Measurements from ENCODE around the gene BAZ2B. TPM values are rescaled to one million over a fixed set of nuclear protein-coding genes. Genes with fewer than 3 reads are reported as not detected.

Gene BAZ2B
- total RNA-seq, 2 donors from 2014 or later: 11.6 to 17.0 TPM

DNA sequence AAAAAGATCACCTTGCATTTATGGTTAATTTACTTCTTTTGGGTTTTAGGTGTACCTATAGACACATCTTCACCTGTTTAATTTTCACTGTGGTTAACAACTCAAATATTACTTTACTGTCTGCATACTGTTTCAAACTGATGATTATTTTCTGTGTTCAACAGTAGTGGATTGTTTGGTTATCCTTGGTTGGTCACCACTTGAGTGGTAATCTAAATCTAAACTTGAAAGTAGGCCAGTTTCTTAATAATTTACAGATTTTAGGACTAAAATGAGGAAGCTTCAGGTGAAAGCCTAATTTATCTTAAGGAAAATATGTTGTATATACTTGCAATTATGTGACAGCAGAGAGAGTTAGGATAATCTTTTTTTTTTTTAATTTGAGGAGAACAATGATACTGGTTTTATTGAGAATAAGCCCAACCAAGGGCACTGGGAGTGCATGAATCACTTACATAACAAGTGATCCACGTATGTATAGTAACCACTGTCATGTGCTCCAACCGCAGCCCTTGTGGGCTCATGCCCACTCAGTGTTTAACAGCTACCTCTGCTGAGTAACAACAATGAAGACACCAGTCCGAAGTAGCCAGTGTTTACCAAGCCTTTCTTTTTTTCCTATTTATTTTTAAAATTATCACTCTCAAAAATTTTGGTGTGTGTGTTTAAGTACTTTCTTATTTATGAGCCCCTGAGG lies 298.8 kb downstream of the BAZ2B start:
- no peak for ATAC-seq (replicated peaks)
- Mint-ChIP-seq H3K27ac (no peak overlapping the region), H3K36me3 (ENCODE audit: low read depth) (peaks cover 17% of the 10 kb centered on the region), H3K4me3 (no peak overlapping the region), H3K9me3 (no peaks in the 10 kb centered on the region), H3K4me1 (no peaks in the 10 kb centered on the region), H3K27me3 (no peaks in the 10 kb centered on the region)

DNA sequence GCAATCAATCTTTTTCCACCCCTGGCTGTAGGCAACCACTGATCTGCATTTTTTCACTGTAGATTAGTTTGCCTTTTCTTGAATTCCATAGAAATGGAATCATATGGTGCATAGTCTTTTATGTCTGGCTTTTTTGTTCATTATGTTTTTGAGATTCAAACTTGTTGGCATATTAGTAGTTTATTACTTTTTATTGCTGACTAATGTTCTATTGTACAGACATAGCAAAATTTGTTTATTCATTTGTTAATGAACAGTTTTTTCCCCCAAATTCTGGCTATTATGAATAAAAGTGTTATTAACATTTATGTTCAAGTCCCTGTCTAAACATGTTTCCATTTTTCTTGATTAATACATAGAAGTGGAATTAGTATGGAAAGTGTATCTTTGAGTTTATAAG lies 308.4 kb downstream of the BAZ2B start:
- Mint-ChIP-seq H3K36me3 (ENCODE audit: low read depth) (no peaks in the 10 kb centered on the region), H3K4me3 (no peak overlapping the region), H3K27ac (no peak overlapping the region), H3K27me3 (peaks cover 13% of the 10 kb centered on the region), H3K4me1 (no peaks in the 10 kb centered on the region), H3K9me3 (peaks cover 11% of the 10 kb centered on the region)
- ATAC-seq (replicated peaks): no peak

DNA sequence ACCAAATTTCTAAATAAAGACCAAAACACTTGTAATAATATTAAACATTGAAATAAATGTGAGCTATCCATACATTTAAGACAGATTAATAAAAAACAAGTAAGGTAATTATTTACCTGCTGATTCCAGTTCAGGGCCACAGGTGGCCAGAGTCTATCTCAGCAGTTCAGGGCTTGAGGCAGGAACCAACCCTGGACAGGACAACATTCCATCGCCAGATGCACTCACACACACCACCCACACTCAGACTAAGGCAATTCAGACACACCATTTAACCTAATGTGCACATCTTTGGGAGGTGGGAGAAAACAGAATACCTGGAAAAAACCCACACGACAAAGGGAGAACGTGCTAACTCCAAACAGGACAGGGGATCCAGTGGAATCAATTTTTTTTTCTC lies 315.8 kb downstream of the BAZ2B start:
- H3K9me3 Mint-ChIP-seq: peaks cover 11% of the 10 kb centered on the region
- ATAC-seq (replicated peaks): no peak

DNA sequence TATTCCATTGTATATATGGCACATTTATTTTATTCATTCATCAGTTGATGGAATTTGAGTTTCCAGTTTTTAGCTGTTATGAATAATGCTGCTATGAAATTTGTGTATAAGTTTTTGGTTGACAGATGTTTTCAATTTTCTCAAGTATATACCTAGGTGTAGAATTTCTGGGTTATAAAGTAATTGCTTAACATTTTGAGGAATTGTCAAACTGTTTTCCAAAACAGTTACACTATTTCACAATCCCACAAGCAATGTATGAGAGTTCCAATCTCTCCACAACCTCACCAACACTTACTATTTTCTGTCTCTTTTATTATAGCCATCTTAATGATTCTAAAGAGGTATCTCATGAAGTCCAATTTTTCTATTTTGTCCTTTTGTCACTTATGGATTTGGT lies 317.4 kb downstream of the BAZ2B start:
- no peaks in the 10 kb centered on the region for H3K4me1 Mint-ChIP-seq
- H3K9me3 Mint-ChIP-seq: peaks cover 1% of the 10 kb centered on the region
- H3K27me3 Mint-ChIP-seq: peaks cover 3% of the 10 kb centered on the region
- no peaks in the 10 kb centered on the region for H3K36me3 Mint-ChIP-seq (ENCODE audit: low read depth)
- no peak overlapping the region for H3K4me3 Mint-ChIP-seq
- H3K27ac Mint-ChIP-seq: no peak overlapping the region
- ATAC-seq (replicated peaks): no peak

More for the DNA sequence above, 315.8 kb downstream of the BAZ2B start:
- H3K27me3 Mint-ChIP-seq: peaks cover 7% of the 10 kb centered on the region
- H3K4me1 Mint-ChIP-seq: no peaks in the 10 kb centered on the region
- no peaks in the 10 kb centered on the region for H3K36me3 Mint-ChIP-seq (ENCODE audit: low read depth)
- H3K4me3 Mint-ChIP-seq: no peak overlapping the region
- H3K27ac Mint-ChIP-seq: no peak overlapping the region

DNA sequence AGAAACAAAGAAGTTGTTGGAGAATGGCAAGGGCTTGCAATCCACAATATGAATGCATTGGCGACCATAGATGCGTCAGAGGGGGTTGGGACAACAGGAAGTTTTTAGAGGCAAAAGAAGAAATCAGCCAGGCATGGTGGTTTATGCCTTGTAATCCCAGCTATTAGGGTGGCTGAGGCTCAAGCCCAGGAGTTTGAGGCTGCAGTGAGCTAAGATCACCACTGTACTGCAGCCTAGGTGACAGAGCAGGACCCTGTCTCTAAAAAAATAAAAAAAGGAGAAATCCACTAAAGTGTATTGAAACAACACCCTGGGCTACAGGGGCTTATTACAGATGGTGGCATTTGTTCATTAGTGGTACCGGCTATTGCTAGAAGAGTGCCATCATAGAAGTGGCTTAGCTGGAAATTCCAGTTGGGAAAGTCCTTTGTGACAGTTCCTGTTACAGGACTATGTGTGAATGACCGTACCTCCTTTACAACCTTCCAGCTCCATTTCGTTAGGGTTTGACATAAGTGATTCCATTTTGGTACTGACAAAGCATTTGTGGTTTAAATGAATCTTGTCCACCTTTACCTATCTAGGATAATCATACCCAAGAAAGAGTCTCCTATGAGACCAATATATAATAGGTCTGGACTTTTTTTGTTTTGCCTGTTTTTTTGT lies 319.2 kb downstream of the BAZ2B start:
- H3K27ac Mint-ChIP-seq: no peak overlapping the region
- no peak for ATAC-seq (replicated peaks)
- H3K27me3 Mint-ChIP-seq: peaks cover 3% of the 10 kb centered on the region
- no peaks in the 10 kb centered on the region for H3K9me3 Mint-ChIP-seq
- no peaks in the 10 kb centered on the region for H3K4me1 Mint-ChIP-seq
- H3K4me3 Mint-ChIP-seq: no peak overlapping the region
- H3K36me3 Mint-ChIP-seq (ENCODE audit: low read depth): no peaks in the 10 kb centered on the region

DNA sequence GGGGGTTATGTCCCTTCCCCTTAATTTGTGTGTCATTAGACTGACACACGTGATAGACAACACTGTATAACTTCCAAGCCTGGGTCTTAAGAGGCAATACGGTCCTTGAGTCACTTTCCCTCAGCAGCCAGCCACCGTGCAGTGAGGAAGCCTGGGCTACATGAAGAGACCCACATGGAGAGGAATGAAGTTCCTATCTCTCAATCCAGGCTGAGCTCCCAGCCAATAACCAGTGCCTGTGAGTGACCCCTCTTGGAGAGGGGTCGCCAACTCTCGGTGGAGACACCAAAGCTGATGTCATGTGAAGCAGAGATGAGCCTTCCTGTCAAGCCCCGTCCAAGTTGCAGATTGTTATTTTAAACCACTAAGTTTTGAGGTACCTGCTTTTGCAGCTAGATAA lies 324.2 kb downstream of the BAZ2B start:
- Mint-ChIP-seq H3K9me3 (no peaks in the 10 kb centered on the region), H3K4me1 (peaks cover 9% of the 10 kb centered on the region), H3K36me3 (ENCODE audit: low read depth) (no peaks in the 10 kb centered on the region), H3K27ac (no peak overlapping the region), H3K27me3 (no peaks in the 10 kb centered on the region), H3K4me3 (no peak overlapping the region)
- no peak for ATAC-seq (replicated peaks)

DNA sequence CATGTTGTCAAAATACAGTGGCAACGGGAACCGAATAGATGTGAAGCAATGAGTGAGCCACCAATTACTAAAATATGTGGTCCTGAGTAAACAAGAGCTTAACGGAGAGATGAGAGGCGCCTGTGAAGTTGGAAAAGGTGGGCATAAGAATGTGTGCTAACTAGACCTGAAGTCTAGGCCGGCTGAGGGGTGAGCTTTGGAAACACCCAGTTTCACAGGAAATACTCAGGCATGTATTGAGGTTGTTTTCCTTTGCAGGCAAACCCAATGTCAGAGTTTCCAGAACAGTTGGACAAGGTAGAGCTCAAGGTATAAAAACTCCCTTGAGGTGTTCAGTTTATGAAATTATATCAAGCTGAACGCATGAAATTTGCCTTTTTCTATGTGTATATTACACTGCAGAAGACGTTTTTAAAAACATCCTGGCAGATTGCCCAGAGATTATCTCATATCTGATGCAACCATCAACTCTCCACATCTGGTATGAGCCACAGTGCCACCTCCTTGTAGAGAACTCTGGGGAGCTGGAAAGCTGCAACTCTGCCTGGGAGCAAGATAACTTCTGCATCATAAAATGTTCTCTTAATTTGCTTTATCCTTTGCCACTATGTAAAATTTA lies 325.9 kb downstream of the BAZ2B start:
- ATAC-seq (replicated peaks): no peak
- H3K4me3 Mint-ChIP-seq: peak overlapping the region; percentile 13
- no peak overlapping the region for H3K27ac Mint-ChIP-seq
- no peaks in the 10 kb centered on the region for H3K9me3 Mint-ChIP-seq
- H3K27me3 Mint-ChIP-seq: no peaks in the 10 kb centered on the region
- H3K4me1 Mint-ChIP-seq: peaks cover 9% of the 10 kb centered on the region
- no peaks in the 10 kb centered on the region for H3K36me3 Mint-ChIP-seq (ENCODE audit: low read depth)

DNA sequence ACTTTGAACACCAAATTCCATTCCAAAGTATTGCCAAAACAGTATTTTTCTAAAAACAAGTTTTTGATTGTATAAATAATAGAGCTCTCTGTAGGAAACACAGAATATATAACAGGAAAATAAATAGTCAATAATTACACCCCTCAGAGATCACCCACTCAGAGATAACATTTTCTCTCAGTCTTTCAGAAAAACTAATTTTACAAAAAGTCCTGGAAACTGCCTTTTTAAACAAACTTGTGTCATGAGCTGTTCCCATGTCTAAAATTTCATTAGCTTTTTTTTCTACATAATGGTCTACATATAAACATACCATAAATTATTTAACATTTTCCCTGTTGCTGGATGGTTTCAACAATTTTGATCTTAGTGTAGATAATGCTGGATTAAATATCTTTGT lies 328.6 kb downstream of the BAZ2B start:
- H3K4me3 Mint-ChIP-seq: peak overlapping the region; percentile 87
- H3K9me3 Mint-ChIP-seq: no peaks in the 10 kb centered on the region
- peaks cover 13% of the 10 kb centered on the region for H3K4me1 Mint-ChIP-seq
- H3K36me3 Mint-ChIP-seq (ENCODE audit: low read depth): no peaks in the 10 kb centered on the region
- no peaks in the 10 kb centered on the region for H3K27me3 Mint-ChIP-seq
- no peak for ATAC-seq (replicated peaks)
- H3K27ac Mint-ChIP-seq: no peak overlapping the region

DNA sequence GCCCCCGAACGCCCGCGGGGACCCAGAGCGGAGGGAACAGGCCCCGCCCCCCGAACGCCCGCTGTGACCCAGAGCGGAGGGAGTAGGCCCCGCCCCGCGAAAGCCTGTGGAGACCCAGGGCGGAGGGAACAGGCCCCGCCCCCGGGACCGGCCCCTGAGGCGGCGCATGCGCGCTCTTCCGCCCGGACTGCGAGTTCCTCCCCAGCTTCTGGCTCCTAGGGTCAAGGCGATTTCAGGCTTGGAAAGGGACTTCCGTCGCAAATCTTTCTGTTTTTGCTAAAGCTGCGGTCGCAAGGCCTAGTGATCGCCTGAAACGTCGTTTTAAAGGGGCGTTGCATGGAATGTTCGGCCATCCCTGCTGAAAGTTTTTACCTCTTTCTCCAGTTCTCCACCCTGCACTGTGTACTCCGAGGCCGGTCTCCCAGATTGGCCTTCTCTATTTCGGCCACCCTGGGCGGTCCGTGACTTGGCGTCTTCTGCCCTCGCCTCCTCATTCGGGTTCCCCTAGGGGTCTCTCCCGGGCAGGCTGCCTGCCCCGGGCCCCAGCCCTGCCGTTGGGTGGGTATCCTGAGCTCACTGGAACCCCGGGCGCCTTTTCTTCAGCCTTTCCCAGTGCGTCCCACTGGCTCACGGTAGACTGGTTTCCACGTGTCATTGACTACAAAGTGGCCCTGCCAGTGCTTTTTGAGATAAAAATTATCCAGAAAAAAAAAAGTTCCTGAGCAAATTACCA lies 329.5 kb downstream of the BAZ2B start:
- H3K36me3 Mint-ChIP-seq (ENCODE audit: low read depth): no peaks in the 10 kb centered on the region
- H3K4me1 Mint-ChIP-seq: peaks cover 13% of the 10 kb centered on the region
- no peaks in the 10 kb centered on the region for H3K9me3 Mint-ChIP-seq

DNA sequence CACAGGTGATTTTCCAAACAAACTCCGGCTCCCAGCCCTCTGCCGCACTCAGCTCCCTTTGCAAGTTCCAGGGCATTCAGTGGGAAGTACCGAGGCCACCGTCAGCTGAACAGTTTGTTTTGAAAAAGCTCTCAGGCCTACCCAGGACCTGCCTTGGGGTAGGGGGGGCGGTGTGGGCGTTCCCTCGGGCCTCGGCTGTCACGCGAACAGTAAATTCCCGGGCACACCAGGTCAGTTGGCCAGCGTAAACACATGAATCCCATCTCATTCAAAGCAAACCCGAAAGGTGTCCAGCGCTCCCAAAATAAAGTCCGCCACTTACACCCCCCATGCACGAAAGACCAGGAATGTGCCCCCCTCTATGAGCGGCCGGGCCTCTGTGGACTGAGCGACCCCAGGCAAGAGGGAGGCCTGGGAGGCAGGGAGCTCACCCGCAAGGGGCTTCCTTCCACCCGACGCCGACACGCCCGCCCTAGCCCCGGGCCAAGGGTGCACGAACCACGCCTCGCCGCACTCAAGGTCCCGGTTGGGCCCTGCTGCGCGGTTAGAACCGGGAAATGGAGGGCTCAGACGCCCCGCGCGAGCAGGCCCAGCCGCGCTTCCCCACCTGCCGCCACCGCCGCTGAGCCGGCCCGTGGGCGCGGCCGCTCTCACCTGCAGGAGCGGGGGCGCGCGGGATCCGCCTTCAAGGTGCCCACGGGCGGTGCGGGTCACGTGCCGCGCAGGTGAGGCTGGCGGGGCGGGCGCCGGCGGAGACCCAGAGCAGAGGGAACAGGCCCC lies 330.2 kb downstream of the BAZ2B start, which contains the start of gene WDSUB1:
WDSUB1 (minus strand) TSS at position 775 of the 780 bp plus-strand sequence. CDS start 3,634 bp downstream, outside the sequence.
- Mint-ChIP-seq H3K4me3 (peak within 1 kb of the TSS; percentile 87), H3K27ac (peak within 1 kb of the TSS; percentile 83), H3K4me1 (peaks cover 13% of the 10 kb centered on the region), H3K27me3 (no peaks in the 10 kb centered on the region), H3K9me3 (no peaks in the 10 kb centered on the region), H3K36me3 (ENCODE audit: low read depth) (peaks cover 5% of the 10 kb centered on the region)
- ATAC-seq (replicated peaks): peak; percentile 48

More for the DNA sequence above, 329.5 kb downstream of the BAZ2B start:
- Mint-ChIP-seq H3K27me3 (no peaks in the 10 kb centered on the region), H3K4me3 (peak overlapping the region; percentile 87), H3K27ac (peak overlapping the region; percentile 83)
- peak; percentile 97 for ATAC-seq (replicated peaks)

DNA sequence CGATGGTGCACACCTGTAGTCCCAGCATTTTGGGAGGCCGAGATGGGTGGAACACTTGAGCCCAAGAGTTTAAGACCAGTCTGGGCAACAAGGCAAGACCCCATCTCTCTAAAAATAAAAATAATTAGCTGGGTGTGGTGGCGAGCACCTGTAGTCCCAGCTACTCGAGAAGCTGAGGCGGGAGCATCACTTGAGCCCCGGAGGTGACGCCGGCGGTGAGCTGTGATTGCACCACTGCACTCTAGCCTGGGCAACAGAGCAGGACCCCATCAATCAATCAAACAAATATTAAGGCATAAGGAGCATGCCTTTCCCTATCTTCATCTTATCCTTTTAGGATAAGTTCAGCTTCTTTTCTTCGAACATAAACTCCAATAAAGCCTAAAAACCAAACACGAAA lies 330.9 kb downstream of the BAZ2B start:
- H3K27ac Mint-ChIP-seq: peak overlapping the region; percentile 79
- H3K9me3 Mint-ChIP-seq: no peaks in the 10 kb centered on the region
- peaks cover 9% of the 10 kb centered on the region for H3K4me1 Mint-ChIP-seq
- peaks cover 6% of the 10 kb centered on the region for H3K36me3 Mint-ChIP-seq (ENCODE audit: low read depth)
- no peak for ATAC-seq (replicated peaks)
- H3K27me3 Mint-ChIP-seq: no peaks in the 10 kb centered on the region
- peak overlapping the region; percentile 87 for H3K4me3 Mint-ChIP-seq

DNA sequence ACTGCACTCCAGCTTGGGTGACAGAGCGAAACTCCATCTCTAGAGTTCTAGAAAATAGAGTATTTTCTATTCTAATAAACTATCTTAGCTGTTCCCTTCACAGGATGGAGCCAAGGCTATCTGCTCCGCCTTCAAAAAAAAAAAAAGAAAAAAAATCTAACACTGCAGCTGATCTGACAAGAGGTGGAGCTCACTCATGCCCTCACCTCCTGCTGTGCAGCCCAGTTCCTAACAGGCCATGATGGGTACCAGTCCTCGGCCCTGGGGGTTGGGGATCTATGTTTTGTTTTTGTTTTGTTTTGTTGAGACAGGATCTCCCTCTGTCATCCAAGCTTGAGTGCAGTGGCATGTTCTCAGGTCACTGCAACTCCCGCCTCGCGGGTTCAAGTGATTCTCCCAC lies 332.8 kb downstream of the BAZ2B start:
- H3K4me3 Mint-ChIP-seq: no peak overlapping the region
- peaks cover 4% of the 10 kb centered on the region for H3K4me1 Mint-ChIP-seq

DNA sequence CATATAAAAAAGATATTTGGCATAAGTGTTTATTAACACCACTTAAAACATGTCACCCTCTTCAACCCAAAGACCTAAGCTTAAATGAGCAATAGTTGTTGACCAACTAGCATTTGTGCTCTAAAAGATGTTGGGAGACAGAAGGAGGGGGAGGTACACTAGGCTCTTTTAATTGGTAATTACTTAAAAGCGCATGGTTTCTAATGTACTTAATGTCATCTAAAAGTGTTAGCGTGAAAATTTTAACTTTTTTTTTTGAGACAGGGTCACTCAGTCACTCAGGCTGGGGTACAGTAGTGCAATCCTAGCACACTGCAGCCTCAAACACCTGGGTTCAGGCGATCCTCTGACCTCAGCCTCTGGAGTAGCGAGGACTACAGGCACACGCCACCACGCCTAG lies 335.3 kb downstream of the BAZ2B start:
- peaks cover 4% of the 10 kb centered on the region for H3K4me1 Mint-ChIP-seq
- no peaks in the 10 kb centered on the region for H3K27me3 Mint-ChIP-seq
- no peaks in the 10 kb centered on the region for H3K9me3 Mint-ChIP-seq
- H3K36me3 Mint-ChIP-seq (ENCODE audit: low read depth): peaks cover 24% of the 10 kb centered on the region
- H3K27ac Mint-ChIP-seq: no peak overlapping the region
- ATAC-seq (replicated peaks): no peak
- no peak overlapping the region for H3K4me3 Mint-ChIP-seq

More for the DNA sequence above, 332.8 kb downstream of the BAZ2B start:
- ATAC-seq (replicated peaks): no peak
- Mint-ChIP-seq H3K9me3 (no peaks in the 10 kb centered on the region), H3K27me3 (no peaks in the 10 kb centered on the region), H3K27ac (no peak overlapping the region), H3K36me3 (ENCODE audit: low read depth) (peaks cover 21% of the 10 kb centered on the region)

DNA sequence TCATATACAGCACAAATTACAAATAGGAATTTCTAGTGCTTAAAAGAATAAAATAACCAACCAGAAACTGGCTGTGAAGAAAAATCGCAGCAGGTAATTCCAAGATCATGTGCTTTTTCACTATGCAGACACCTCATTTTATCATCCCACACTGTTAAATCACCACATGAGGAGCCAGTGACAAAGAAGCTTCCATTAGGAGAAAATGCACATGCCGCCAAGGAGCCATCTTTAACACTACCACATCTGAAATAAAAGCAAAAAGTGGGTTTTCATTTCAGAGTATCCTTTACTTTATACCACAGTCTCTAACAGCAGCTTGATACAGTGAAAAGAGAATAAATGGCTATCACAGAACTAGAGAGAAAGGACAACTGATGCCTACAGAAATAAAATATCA lies 336.6 kb downstream of the BAZ2B start:
- Mint-ChIP-seq H3K27ac (no peak overlapping the region), H3K36me3 (ENCODE audit: low read depth) (peaks cover 36% of the 10 kb centered on the region), H3K4me1 (peaks cover 2% of the 10 kb centered on the region), H3K9me3 (no peaks in the 10 kb centered on the region), H3K4me3 (no peak overlapping the region), H3K27me3 (no peaks in the 10 kb centered on the region)
- ATAC-seq (replicated peaks): no peak
